Left ventricle myocardium inferior (tissue), 1 donor: ENCODE data around the gene EVPLL. TPM values are rescaled to one million over a fixed set of nuclear protein-coding genes. Genes with fewer than 3 reads are reported as not detected.
"Not testable (repeated sequence)": the region's sequence is repeated elsewhere in the genome, so short reads cannot be mapped to it uniquely, and the experiment has no call there.

ENCODE experiments used
- DNase-seq: peaks from one replicate; pipeline ENCODE4 v3.0.0-alpha.2; 2020
- H3K27ac ChIP-seq: fragments of 200-600 bp; replicated peaks from 2 replicates; pipeline ENCODE4 v1.8.0; 2021
- H3K27me3 ChIP-seq: fragments of 200-600 bp; 2 replicates; pipeline ENCODE4 v1.8.0; 2021; ENCODE audit warnings: low read depth
- H3K36me3 ChIP-seq: fragments of 200-600 bp; 2 replicates; pipeline ENCODE4 v1.8.0; 2021
- H3K4me1 ChIP-seq: fragments of 200-600 bp; 2 replicates; pipeline ENCODE4 v1.8.0; 2021
- H3K4me3 ChIP-seq: fragments of 200-600 bp; 2 replicates; pipeline ENCODE4 v1.8.0; 2021; ENCODE audit warnings: mild to moderate bottlenecking, moderate library complexity
- H3K9me3 ChIP-seq: fragments of 200-600 bp; replicated peaks from 2 replicates; pipeline ENCODE4 v1.8.0; 2021
- CTCF ChIP-seq: fragments of 200-600 bp; IDR thresholded peaks from 2 replicates; pipeline ENCODE4 v1.8.0; 2021; ENCODE audit warnings: antibody characterized with exemption, mild to moderate bottlenecking, borderline replicate concordance
- intact Hi-C: fragments of 100-400 bp; cut with micrococcal nuclease; formaldehyde crosslinking; loops from one replicate; pipeline ENCODE4 v1.11.0; 2022
- total RNA-seq: library from RNA; stranded (reverse); fragmentation: NEBNext Ultra II Directional; extraction: Animal tissue kit (Norgen Biotek cat#: 25700); gene quantifications from one replicate; pipeline ENCODE4 v1.2.1, GENCODE V29; 2021
- donor health status: DM: no; HTN: yes; CAD: no; lungs with severe emphysema.

Gene EVPLL
- total RNA-seq, 1 donor from 2014 or later, result not detected

GRCh38 chr17:18371455-18371854 lies 6.1 kb upstream of the EVPLL start:
- DNase-seq, result no peak
- TF ChIP-seq CTCF, result no peak
- H3K4me1 ChIP-seq, result no peaks in the 10 kb centered on the region
- H3K4me3 ChIP-seq, result no peak overlapping the region
- H3K9me3 ChIP-seq, result peaks cover 9% of the 10 kb centered on the region
- intact Hi-C loops, result no loop called here
- no peaks in the 10 kb centered on the region for H3K27me3 ChIP-seq
- H3K27ac ChIP-seq, result no peak overlapping the region
- H3K36me3 ChIP-seq, result no peaks in the 10 kb centered on the region

- intact Hi-C loops, DNase-seq: not testable (repeated sequence)
Measured at GRCh38 chr17:18373181-18373580, 4.4 kb upstream of the EVPLL start.

GRCh38 chr17:18374216-18374615 lies 3.4 kb upstream of the EVPLL start:
- no peak overlapping the region for H3K27ac ChIP-seq
- H3K4me1 ChIP-seq, result no peaks in the 10 kb centered on the region
- no peak overlapping the region for H3K4me3 ChIP-seq
- TF ChIP-seq CTCF, result no peak
- peaks cover under 1% of the 10 kb centered on the region for H3K27me3 ChIP-seq
- peaks cover 9% of the 10 kb centered on the region for H3K9me3 ChIP-seq
- DNase-seq, result no peak
- H3K36me3 ChIP-seq, result no peaks in the 10 kb centered on the region
- intact Hi-C loops, result no loop called here

More at GRCh38 chr17:18373181-18373580, 4.4 kb upstream of the EVPLL start:
- not testable (repeated sequence) for H3K9me3 ChIP-seq, H3K27ac ChIP-seq, H3K4me1 ChIP-seq, H3K27me3 ChIP-seq, H3K4me3 ChIP-seq, H3K36me3 ChIP-seq

GRCh38 chr17:18378205-18378505 lies 577 bp downstream of the EVPLL start:
- peaks cover 40% of the 10 kb centered on the region for H3K27me3 ChIP-seq
- intact Hi-C loops, result no loop called here
- no peak overlapping the region for H3K27ac ChIP-seq
- no peak for TF ChIP-seq CTCF
- H3K4me1 ChIP-seq, result no peaks in the 10 kb centered on the region
- H3K4me3 ChIP-seq, result no peak overlapping the region
- no peak for DNase-seq
- peaks cover 9% of the 10 kb centered on the region for H3K9me3 ChIP-seq
- H3K36me3 ChIP-seq, result no peaks in the 10 kb centered on the region

- peaks cover 45% of the 10 kb centered on the region for H3K27me3 ChIP-seq
- DNase-seq, H3K4me1 ChIP-seq, H3K36me3 ChIP-seq, H3K9me3 ChIP-seq, H3K27ac ChIP-seq, H3K4me3 ChIP-seq, intact Hi-C loops: not testable (repeated sequence)
Measured at GRCh38 chr17:18378614-18379013, 1.0 kb downstream of the EVPLL start.

- no peaks in the 10 kb centered on the region for H3K36me3 ChIP-seq
- intact Hi-C loops, result no loop called here
- H3K4me1 ChIP-seq, result no peaks in the 10 kb centered on the region
- TF ChIP-seq CTCF, result no peak
- no peak overlapping the region for H3K27ac ChIP-seq
- peaks cover 9% of the 10 kb centered on the region for H3K9me3 ChIP-seq
- peaks cover 51% of the 10 kb centered on the region for H3K27me3 ChIP-seq
- no peak for DNase-seq
- H3K4me3 ChIP-seq, result no peak overlapping the region
Measured at GRCh38 chr17:18379246-18380146, 1.9 kb downstream of the EVPLL start.
